22Rv1 (cell line): ENCODE measurements around the gene ABCF1.

Experiments
- CTCF ChIP-seq: fragments of 450-650 bp; IDR thresholded peaks from 2 replicates; pipeline ENCODE4 v1.5.1; 2017; ENCODE audit warnings: mild to moderate bottlenecking
- ZFX ChIP-seq: fragments of 450-650 bp; IDR thresholded peaks from 2 replicates; pipeline ENCODE4 v1.6.1; 2017; ENCODE audit warnings: antibody characterized with exemption, borderline replicate concordance

- TF ChIP-seq CTCF (no peak), ZFX (no peak)
Observed at GRCh38 chr6:30557683-30557981, 13.6 kb upstream of the ABCF1 start.
